GDM1 (cell line): ENCODE measurements around the gene SLITRK6.
"Not testable (repeated sequence)": the region's sequence is repeated elsewhere in the genome, so short reads cannot be mapped to it uniquely, and the experiment has no call there.

Source experiments
- DNase-seq: peaks from one replicate; lab custom pipeline; 2025; lab: John Stamatoyannopoulos, UW

SLITRK6 gene

GRCh38 chr13:85799097-85799582 is at the start of gene SLITRK6:
Gene SLITRK6 (minus strand): TSS chr13:85799419. CDS start chr13:85796508, 2,911 bp downstream.
- no peak for DNase-seq

- no peak for DNase-seq
Measured at GRCh38 chr13:85847012-85847411, 47.8 kb upstream of the SLITRK6 start.

- DNase-seq: no peak
Measured at GRCh38 chr13:85841427-85841826, 42.2 kb upstream of the SLITRK6 start.

- no peak for DNase-seq
Measured at GRCh38 chr13:85833921-85834320, 34.7 kb upstream of the SLITRK6 start.

GRCh38 chr13:85828094-85828684 is 29.0 kb upstream of the SLITRK6 start:
- no peak for DNase-seq

- no peak for DNase-seq
Measured at GRCh38 chr13:85825454-85825853, 26.2 kb upstream of the SLITRK6 start.

- no peak for DNase-seq
Measured at GRCh38 chr13:85823832-85824231, 24.6 kb upstream of the SLITRK6 start.

GRCh38 chr13:85819513-85819912 is 20.3 kb upstream of the SLITRK6 start:
- no peak for DNase-seq

- DNase-seq: no peak
Measured at GRCh38 chr13:85816413-85816812, 17.2 kb upstream of the SLITRK6 start.

- DNase-seq: no peak
Measured at GRCh38 chr13:85812282-85812681, 13.1 kb upstream of the SLITRK6 start.

- DNase-seq: no peak
Measured at GRCh38 chr13:85808811-85809210, 9.6 kb upstream of the SLITRK6 start.

GRCh38 chr13:85806553-85807175 is 7.4 kb upstream of the SLITRK6 start:
- no peak for DNase-seq

- no peak for DNase-seq
Measured at GRCh38 chr13:85798556-85798955, 663 bp downstream of the SLITRK6 start.

GRCh38 chr13:85797311-85797710 is 1.9 kb downstream of the SLITRK6 start:
- no peak for DNase-seq

- no peak for DNase-seq
Measured at GRCh38 chr13:85785205-85785604, 14.0 kb downstream of the SLITRK6 start.

- DNase-seq: no peak
Measured at GRCh38 chr13:85772367-85772766, 26.9 kb downstream of the SLITRK6 start.

GRCh38 chr13:85771856-85772255 is 27.4 kb downstream of the SLITRK6 start:
- DNase-seq: no peak

- no peak for DNase-seq
Measured at GRCh38 chr13:85768946-85769345, 30.3 kb downstream of the SLITRK6 start.

GRCh38 chr13:85755123-85755522 is 44.1 kb downstream of the SLITRK6 start:
- no peak for DNase-seq

- not testable (repeated sequence) for DNase-seq
Measured at GRCh38 chr13:85743201-85743770, 55.9 kb downstream of the SLITRK6 start.
